Mesenchymal stem cell (in vitro differentiated cells and primary cell): ENCODE data around the gene ERFL.

Experiments
- DNase-seq: peaks from one replicate; pipeline ENCODE4 v3.0.0-alpha.2; 2013
- H2AFZ ChIP-seq: one replicate; pipeline ENCODE4 v1.6.1; 2013; ENCODE audit warnings: low read depth, mild to moderate bottlenecking, control low read depth, inconsistent platforms, low read length, moderate library complexity
- H2AK5ac ChIP-seq: 2 replicates; pipeline ENCODE4 v1.6.1; 2013; ENCODE audit warnings: low read length, moderate library complexity, mild to moderate bottlenecking, inconsistent platforms; ENCODE audit not compliant: severe bottlenecking
- H2BK120ac ChIP-seq: one replicate; pipeline ENCODE4 v1.6.1; 2013; ENCODE audit warnings: low read depth, mild to moderate bottlenecking, inconsistent platforms, low read length, moderate library complexity
- H2BK12ac ChIP-seq, 2 experiments: one replicate each; pipeline ENCODE4 v1.6.1; 2013; ENCODE audit warnings: inconsistent platforms in 2 of 2, low read length in 2 of 2, mild to moderate bottlenecking in 2 of 2, moderate library complexity in 2 of 2, control low read depth in 1 of 2
- H2BK15ac ChIP-seq: one replicate; pipeline ENCODE4 v1.6.1; 2013; ENCODE audit warnings: mild to moderate bottlenecking, low read depth, inconsistent platforms; ENCODE audit not compliant: poor library complexity, severe bottlenecking
- H2BK5ac ChIP-seq: 2 replicates; pipeline ENCODE4 v1.6.1; 2013; ENCODE audit warnings: low read depth, mild to moderate bottlenecking, low read length, control low read depth, inconsistent platforms; ENCODE audit not compliant: poor library complexity, severe bottlenecking
- H3K14ac ChIP-seq, 2 experiments: one replicate each; pipeline ENCODE4 v1.6.1; 2013; ENCODE audit warnings: inconsistent platforms in 2 of 2, low read length in 2 of 2, control low read depth in 1 of 2, mild to moderate bottlenecking in 1 of 2, moderate library complexity in 1 of 2
- H3K18ac ChIP-seq, 2 experiments: one replicate each; pipeline ENCODE4 v1.6.1; 2013; ENCODE audit warnings: inconsistent platforms in 2 of 2, low read length in 2 of 2, control low read depth in 1 of 2, low read depth in 1 of 2, mild to moderate bottlenecking in 1 of 2
- H3K23ac ChIP-seq, 2 experiments: one replicate each; pipeline ENCODE4 v1.6.1; 2013; ENCODE audit warnings: inconsistent platforms in 2 of 2, low read length in 2 of 2, mild to moderate bottlenecking in 2 of 2, moderate library complexity in 2 of 2, control low read depth in 1 of 2
- H3K27ac ChIP-seq: 2 replicates; pipeline ENCODE4 v1.5.1; 2013; ENCODE audit warnings: mild to moderate bottlenecking, moderate library complexity, low read length, control low read depth, inconsistent platforms; ENCODE audit not compliant: poor library complexity, severe bottlenecking
- H3K27me3 ChIP-seq, 2 experiments: 2 replicates each; pipeline versions ENCODE4 v1.6.1 to v1.7.0; 2013; ENCODE audit warnings: low read length in 2 of 2, mild to moderate bottlenecking in 2 of 2, moderate library complexity in 2 of 2, control low read depth in 1 of 2, inconsistent platforms in 1 of 2; ENCODE audit not compliant: control insufficient read depth in 1 of 2, insufficient read depth in 1 of 2
- H3K36me3 ChIP-seq, 2 experiments: 2 replicates each; pipeline versions ENCODE4 v1.6.1 to v1.7.0; 2013; ENCODE audit warnings: low read length in 2 of 2, control low read depth in 1 of 2, inconsistent platforms in 1 of 2, low read depth in 1 of 2, mild to moderate bottlenecking in 1 of 2; ENCODE audit not compliant: insufficient read depth in 2 of 2, control insufficient read depth in 1 of 2
- H3K4ac ChIP-seq, 2 experiments: one replicate each; pipeline ENCODE4 v1.6.1; 2013; ENCODE audit warnings: inconsistent platforms in 2 of 2, low read length in 2 of 2, mild to moderate bottlenecking in 2 of 2, moderate library complexity in 2 of 2, control low read depth in 1 of 2, low read depth in 1 of 2
- H3K4me1 ChIP-seq: 2 replicates; pipeline ENCODE4 v1.6.1; 2013; ENCODE audit warnings: low read depth, low read length, control low read depth; ENCODE audit not compliant: control insufficient read depth, insufficient read depth
- H3K4me2 ChIP-seq: 2 replicates; pipeline ENCODE4 v1.6.1; 2013; ENCODE audit warnings: low read length, mild to moderate bottlenecking, inconsistent platforms; ENCODE audit not compliant: poor library complexity, severe bottlenecking
- H3K4me3 ChIP-seq, 2 experiments: 2 replicates each; pipeline versions ENCODE4 v1.5.1 to v1.7.0; 2013; ENCODE audit warnings: low read length in 2 of 2, mild to moderate bottlenecking in 2 of 2, control low read depth in 1 of 2, low read depth in 1 of 2; ENCODE audit not compliant: insufficient read depth in 1 of 2
- H3K79me1 ChIP-seq: replicated peaks from 2 replicates; pipeline ENCODE4 v1.6.1; 2013; ENCODE audit warnings: mild to moderate bottlenecking, control low read depth, low read length, inconsistent platforms; ENCODE audit not compliant: poor library complexity, severe bottlenecking
- H3K9ac ChIP-seq: 2 replicates; pipeline ENCODE4 v1.7.0; 2013; ENCODE audit warnings: mild to moderate bottlenecking, low read length, moderate library complexity
- H3K9me3 ChIP-seq: 2 replicates; pipeline ENCODE4 v1.7.0; 2013; ENCODE audit warnings: mild to moderate bottlenecking, low read length; ENCODE audit not compliant: control insufficient read depth
- H4K8ac ChIP-seq: one replicate; pipeline ENCODE4 v1.6.1; 2013; ENCODE audit warnings: inconsistent platforms, mild to moderate bottlenecking, low read length, moderate library complexity
- H4K91ac ChIP-seq: one replicate; pipeline ENCODE4 v1.6.1; 2013; ENCODE audit warnings: mild to moderate bottlenecking, low read length, inconsistent platforms
- WGBS: methylation state at CpG from one replicate; pipeline ENCODE4 v1.1.7; 2013; ENCODE audit warnings: mixed read lengths; 5-methylcytosine and 5-hydroxymethylcytosine counted together

The ERFL gene

DNA sequence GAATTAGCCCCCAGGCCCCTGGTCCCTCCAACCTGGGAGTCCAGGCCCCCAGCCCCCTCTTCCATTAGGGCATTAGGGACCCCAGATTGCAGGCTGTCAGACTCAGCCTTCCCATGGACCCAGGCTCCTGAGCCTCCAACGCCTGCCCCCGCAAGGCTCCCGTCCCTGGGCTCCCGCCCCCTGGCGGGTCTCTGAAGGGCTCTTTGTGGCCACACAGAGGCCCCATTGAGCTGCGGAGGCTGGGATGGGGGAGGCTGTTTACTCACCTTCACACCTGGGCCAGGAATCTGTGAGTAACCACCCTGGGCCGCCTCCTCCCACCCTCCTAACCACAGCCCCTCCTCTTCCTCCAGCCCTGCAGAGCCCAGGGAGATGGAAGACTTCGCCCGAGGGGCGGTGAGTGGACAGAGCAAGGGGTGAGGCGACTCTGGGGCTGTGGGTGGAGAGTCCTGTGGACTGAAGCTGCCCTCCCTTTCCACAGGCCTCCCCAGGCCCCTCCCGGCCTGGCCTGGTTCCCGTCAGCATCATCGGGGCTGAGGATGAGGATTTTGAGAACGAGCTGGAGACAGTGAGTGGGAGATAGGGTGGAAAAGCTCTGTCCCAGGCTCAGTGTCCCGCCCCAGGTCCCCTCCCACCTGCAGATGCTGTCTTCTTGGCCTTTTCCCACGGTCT is 40.4 kb downstream of the ERFL start:
- Histone ChIP-seq H2BK12ac (no peak overlapping the region), H2AK5ac (peak overlapping the region; percentile 59), H3K4me2 (peak overlapping the region; percentile 34), H3K14ac (no peak overlapping the region), H3K18ac (no peak overlapping the region), H3K9ac (no peak overlapping the region), H3K4me1 (peaks cover 25% of the 10 kb centered on the region), H3K79me1 (peaks cover 48% of the 10 kb centered on the region), H3K9me3 (no peaks in the 10 kb centered on the region), H2BK15ac (no peak overlapping the region), H2BK120ac (no peak overlapping the region), H2AFZ (no peak overlapping the region), H4K91ac (no peak overlapping the region), H3K27me3 (no peaks in the 10 kb centered on the region), H3K23ac (no peak overlapping the region), H3K4me3 (no peak overlapping the region), H3K27ac (peak overlapping the region; percentile 52), H2BK5ac (no peak overlapping the region), H4K8ac (peak overlapping the region; percentile 4), H3K4ac (no peak overlapping the region), H3K36me3 (peaks cover 34 to 38% of the 10 kb centered on the region in 2 experiments)
- peak; percentile 20 for DNase-seq
- 72% methylated on average over 8 of the region's 17 CpGs for WGBS

DNA sequence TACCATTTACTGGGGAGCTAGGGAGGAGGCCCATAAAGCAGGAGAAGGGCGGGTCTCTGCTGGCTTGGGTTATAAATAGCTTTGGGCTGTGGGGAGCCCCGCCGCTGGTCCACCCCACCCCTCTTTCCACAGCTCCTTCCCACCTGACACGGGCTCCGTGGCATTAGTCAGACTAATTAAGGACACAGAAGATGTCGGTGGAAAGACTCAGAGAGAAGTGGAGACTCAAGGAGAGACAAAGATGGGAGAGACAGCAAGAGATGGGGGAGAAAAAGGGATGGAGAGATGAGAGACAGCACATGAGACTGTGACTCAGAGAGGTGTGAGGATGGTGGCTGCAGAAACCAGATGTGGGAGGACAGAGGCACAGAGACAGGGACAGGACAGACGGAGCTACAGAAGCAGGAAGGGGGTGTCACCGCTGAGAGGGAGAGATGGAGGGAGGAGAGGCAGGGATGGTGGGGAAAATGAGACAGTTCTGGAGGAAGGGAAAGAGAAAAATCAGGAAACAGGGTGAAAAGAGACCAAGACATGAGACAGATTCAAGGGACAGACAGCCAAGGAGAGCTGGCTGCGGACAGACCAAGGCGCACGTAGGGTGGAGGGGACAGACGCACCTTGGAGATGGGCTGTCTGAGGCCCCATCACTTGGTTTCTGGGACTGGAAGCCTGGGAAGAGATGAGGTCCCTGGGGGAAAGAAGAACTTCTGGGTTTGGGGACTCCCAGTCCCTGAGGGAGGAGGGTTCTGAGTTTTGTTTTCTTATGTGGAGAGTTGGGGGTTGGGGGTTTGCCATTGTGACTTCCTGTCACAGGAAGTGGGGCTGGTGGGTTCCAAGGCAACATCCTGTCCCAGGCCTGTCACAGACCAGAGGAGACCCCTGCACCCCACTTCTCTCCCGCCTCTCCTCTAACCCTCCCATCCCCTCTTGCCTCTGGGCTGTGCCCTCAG is 41.2 kb downstream of the ERFL start:
- Histone ChIP-seq H3K9me3 (no peaks in the 10 kb centered on the region), H2BK5ac (no peak overlapping the region), H2AFZ (no peak overlapping the region), H3K79me1 (peaks cover 41% of the 10 kb centered on the region), H3K9ac (peak overlapping the region; percentile 37), H2BK12ac (no peak overlapping the region), H4K8ac (no peak overlapping the region), H3K14ac (no peak overlapping the region), H2AK5ac (peak overlapping the region; percentile 59), H3K4ac (no peak overlapping the region), H3K36me3 (peaks cover 26 to 30% of the 10 kb centered on the region in 2 experiments), H3K4me2 (peak overlapping the region; percentile 34), H3K4me1 (peaks cover 26% of the 10 kb centered on the region), H3K4me3 (no peak overlapping the region), H3K27ac (peak overlapping the region; percentile 32), H2BK120ac (no peak overlapping the region), H3K27me3 (no peaks in the 10 kb centered on the region), H2BK15ac (no peak overlapping the region), H3K18ac (no peak overlapping the region), H4K91ac (no peak overlapping the region), H3K23ac (no peak overlapping the region)
- DNase-seq, result no peak
- 75% methylated on average over 11 of the region's 13 CpGs for WGBS

- Histone ChIP-seq H2AFZ (peak overlapping the region; percentile 65), H4K8ac (peak overlapping the region; percentile 84), H3K79me1 (peaks cover 25% of the 10 kb centered on the region), H3K36me3 (peaks cover 9 to 12% of the 10 kb centered on the region in 2 experiments), H3K23ac (no peak overlapping the region), H3K4me2 (peak overlapping the region; percentile 92), H2BK5ac (no peak overlapping the region), H3K4me3 (peak overlapping the region; percentile 80 to 99), H3K9ac (peak overlapping the region; percentile 97), H4K91ac (peak overlapping the region; percentile 83), H3K4me1 (peaks cover 26% of the 10 kb centered on the region), H2BK15ac (no peak overlapping the region), H2BK12ac (no peak overlapping the region), H3K27me3 (peaks cover 0 to 7% of the 10 kb centered on the region in 2 experiments), H2BK120ac (no peak overlapping the region), H3K4ac (peak overlapping the region; percentile 20 to 89), H3K27ac (no peak overlapping the region), H3K18ac (peak overlapping the region; percentile 58 to 74), H3K9me3 (no peaks in the 10 kb centered on the region), H2AK5ac (no peak overlapping the region), H3K14ac (peak overlapping the region in 1 of 2 experiments; percentile 78)
- WGBS, result 1% methylated on average over 62 of the region's 66 CpGs
- DNase-seq, result peak; percentile 96
These were observed 44.2 kb downstream of the ERFL start for GRCh38 chr19:41883821-41884733.
